ENCODE measurements around the gene MTTP.

DNA sequence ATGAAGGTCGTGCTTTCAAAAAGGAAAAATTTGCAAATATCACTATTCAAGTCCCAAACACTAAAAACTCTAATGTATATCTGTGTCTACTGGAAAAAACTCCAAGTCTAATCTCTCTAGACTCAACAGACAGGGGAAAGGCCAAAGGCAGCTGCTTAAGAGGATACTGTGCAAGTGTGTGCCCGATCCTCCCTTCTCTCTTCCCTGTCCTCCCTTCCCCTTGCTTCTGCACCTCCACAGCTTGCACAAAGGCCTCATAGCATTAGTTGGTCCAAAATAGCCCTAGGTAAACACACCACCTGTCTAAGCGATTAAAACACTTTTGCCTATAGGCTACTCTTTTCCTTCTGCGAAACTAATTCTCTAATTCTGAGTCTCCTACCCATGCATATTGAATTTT, 72.4 kb downstream of the MTTP start:
- TF ChIP-seq, protein P1, sequence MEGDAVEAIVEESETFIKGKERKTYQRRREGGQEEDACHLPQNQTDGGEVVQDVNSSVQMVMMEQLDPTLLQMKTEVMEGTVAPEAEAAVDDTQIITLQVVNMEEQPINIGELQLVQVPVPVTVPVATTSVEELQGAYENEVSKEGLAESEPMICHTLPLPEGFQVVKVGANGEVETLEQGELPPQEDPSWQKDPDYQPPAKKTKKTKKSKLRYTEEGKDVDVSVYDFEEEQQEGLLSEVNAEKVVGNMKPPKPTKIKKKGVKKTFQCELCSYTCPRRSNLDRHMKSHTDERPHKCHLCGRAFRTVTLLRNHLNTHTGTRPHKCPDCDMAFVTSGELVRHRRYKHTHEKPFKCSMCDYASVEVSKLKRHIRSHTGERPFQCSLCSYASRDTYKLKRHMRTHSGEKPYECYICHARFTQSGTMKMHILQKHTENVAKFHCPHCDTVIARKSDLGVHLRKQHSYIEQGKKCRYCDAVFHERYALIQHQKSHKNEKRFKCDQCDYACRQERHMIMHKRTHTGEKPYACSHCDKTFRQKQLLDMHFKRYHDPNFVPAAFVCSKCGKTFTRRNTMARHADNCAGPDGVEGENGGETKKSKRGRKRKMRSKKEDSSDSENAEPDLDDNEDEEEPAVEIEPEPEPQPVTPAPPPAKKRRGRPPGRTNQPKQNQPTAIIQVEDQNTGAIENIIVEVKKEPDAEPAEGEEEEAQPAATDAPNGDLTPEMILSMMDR (IDR thresholded peaks at IDR 0.05): no peak
- no peak for TF ChIP-seq POLR2A (IDR thresholded peaks at IDR 0.05)

Data from thyroid gland (tissue), 4 donors.